K562 treated with DMSO at 1 percent for 24 hours (cell line): ENCODE results near the gene DGKA. TPM values are rescaled to one million over a fixed set of nuclear protein-coding genes. Genes with fewer than 3 reads are reported as not detected.

Experiments used
- total RNA-seq: library from RNA; unstranded; fragments of 300-600 nt; gene quantifications from 2 replicates; pipeline ENCODE4 v1.2.3, GENCODE V29; 2022; ENCODE audit warnings: low read depth; ENCODE audit not compliant: insufficient read depth

The DGKA gene
- total RNA-seq = 12.2 and 12.7 TPM in 2 replicates

DNA sequence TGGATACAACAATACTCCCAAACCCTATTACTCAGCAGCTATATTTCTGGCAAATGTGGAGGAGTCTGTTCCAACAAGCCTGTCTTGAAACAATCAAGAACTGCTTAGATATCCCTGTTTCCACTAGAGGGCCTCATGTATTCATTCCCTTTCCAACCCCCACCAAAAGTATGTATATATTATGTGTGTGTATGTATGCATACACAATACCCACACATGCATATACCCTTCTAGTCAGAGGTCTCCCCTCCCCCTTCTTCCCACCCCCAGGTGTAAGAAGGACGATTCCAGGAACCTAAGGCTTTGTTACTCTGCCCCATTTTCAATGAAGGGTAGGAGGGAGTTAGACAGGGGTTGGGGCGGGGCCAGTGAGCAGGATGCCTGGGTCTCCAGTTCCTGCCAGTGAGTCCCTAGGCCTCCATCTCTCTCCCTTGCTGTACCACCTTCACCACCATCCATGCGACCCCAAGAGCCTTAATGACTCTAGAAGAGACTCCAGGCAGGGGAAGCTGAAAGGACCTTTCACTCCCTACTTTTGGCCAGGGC lies at the start of gene DGKA:
Gene DGKA (plus strand): TSS at position 392 of the 546 bp plus-strand sequence. CDS start 5,342 bp downstream, outside the sequence.

DNA sequence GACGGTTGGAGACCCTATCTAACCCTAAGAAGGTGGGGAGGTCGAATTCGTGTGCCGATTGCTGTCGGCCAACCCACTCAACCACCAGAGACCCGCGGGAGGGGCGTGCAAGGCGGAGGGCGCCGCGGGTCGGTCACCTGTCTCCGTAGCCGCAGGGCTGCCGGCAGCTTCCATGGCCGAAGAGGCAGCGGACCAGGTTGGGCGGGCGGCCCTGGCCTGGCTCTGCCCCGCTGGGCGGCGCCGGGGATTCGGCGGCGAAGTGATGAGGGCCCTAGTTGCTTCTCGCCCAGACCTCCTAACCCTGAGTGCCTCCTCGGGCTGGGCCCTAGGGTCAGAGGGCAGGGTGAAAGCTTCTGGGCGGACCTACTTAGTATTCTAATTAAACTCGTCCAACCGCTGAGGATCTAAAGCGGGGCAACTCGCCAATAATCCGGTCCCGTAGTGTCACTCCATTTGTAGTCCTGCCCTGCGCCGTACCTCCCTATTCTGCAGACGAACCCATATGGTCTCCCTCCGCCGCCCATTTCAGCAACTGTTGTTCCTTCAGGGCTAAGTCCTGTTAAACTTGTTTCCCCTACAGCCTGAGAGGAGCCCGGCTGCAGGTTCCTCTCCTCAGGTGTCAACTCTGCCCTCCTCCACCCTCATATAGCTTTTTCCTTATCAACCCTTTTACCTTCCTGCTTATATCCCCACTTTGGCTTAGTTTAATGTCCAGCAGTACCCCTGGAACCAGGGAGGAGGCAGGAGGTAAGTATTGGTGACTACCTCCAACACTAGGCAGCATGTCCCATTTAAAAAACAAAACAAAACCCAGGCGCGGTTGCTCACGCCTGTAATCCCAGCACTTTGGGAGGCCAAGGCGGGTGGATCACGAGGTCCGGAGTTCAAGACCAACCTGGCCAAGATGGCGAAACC lies 3.1 kb upstream of the DGKA start, which contains the start of gene PYM1:
Gene PYM1 (minus strand): TSS at position 307 of the 915 bp plus-strand sequence. CDS start 133 bp downstream, at position 174.

DNA sequence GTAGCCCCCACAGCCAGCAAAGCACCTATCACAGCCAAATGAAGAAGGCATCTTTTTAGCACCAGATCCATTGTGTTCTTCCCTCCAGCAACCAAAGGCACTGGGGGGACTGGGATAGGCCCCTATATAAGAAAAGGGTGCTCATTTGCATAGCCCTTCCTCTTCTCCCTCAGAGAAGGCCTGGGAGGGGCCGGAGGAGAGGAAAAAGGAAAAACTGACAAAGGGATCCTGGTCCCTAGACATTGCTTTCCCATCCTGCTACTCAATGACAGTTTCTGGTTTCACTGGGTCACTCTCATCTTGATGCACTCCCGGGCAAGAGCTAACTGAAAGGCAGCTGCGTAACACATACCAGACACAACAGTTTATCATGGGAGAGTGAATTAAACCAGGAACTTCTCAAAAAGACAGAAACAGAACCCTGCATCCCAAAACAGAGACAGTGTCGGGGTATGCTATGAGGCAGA lies 35.0 kb downstream of the DGKA start, which contains the start of gene PMEL:
Gene PMEL (minus strand): TSS at position 102 of the 467 bp plus-strand sequence. CDS start 31 bp downstream, at position 71.

DNA sequence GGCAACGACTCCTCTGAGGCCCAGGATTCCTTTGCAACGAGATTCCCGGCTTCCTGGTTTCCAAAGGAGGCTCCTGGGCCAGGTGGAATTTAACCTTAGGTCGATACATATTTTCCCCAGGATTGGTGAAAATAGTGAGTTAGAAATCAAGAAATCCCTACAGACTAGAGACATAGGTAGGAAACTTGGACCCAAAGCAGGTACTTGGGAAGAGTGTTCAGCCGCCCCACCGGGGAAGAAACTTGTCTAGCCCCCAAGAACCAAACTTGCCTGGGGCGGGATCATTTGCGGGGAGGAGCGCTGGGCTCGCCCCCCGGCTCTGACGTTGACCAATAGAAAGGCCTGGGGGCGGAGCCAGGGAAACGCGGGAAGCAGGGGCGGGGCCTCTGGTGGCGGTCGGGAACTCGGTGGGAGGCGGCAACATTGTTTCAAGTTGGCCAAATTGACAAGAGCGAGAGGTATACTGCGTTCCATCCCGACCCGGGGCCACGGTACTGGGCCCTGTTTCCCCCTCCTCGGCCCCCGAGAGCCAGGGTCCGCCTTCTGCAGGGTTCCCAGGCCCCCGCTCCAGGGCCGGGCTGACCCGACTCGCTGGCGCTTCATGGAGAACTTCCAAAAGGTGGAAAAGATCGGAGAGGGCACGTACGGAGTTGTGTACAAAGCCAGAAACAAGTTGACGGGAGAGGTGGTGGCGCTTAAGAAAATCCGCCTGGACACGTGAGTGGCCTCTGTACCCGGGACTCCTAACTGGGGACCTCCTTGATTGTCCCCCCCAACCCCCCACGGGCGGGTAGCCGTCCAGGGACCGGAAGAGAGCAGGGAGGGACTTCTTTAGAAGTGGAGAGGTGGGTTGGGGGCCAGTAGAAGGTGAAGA lies 35.7 kb downstream of the DGKA start, which contains the start of gene CDK2:
Gene CDK2 (plus strand): TSS at position 423 of the 874 bp plus-strand sequence. CDS start 179 bp downstream, at position 602.

DNA sequence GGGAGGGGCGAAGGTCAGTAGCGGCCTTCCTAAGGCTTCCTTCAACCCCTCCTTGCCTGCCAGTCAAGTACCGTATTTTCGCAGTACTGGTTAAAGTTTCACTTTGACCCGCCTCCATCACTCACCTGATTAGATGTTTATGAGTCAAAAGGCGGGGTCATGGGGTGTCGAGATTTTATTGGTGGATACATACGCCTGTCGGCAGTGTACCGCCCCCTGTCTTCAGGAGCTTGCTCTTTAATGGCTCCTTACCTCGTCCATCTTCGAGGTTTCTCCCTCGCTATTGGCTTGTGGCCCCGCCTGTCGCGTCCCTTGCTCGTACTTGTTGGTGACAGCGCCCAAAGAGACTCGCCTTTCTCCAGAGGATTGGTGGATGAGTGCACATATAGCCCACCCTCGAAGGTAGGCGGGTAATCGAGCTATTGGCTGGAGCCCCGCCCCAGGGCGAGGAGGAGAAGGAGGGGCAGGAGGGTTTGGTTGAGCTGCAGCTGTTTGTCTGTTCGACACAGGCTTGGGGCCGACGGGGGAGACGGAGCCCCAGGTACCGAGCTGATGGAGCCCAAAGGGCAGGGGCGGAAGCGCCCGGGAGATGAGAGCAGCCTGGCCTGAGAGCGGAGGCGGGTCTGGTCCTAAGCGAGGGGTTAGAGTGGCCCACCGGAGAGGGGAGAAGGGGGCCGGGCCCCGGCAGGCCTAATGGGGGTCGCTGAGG lies 42.8 kb downstream of the DGKA start, which contains the start of gene RAB5B:
Gene RAB5B (plus strand): TSS at position 480 of the 709 bp plus-strand sequence. CDS start 12,883 bp downstream, outside the sequence.

DNA sequence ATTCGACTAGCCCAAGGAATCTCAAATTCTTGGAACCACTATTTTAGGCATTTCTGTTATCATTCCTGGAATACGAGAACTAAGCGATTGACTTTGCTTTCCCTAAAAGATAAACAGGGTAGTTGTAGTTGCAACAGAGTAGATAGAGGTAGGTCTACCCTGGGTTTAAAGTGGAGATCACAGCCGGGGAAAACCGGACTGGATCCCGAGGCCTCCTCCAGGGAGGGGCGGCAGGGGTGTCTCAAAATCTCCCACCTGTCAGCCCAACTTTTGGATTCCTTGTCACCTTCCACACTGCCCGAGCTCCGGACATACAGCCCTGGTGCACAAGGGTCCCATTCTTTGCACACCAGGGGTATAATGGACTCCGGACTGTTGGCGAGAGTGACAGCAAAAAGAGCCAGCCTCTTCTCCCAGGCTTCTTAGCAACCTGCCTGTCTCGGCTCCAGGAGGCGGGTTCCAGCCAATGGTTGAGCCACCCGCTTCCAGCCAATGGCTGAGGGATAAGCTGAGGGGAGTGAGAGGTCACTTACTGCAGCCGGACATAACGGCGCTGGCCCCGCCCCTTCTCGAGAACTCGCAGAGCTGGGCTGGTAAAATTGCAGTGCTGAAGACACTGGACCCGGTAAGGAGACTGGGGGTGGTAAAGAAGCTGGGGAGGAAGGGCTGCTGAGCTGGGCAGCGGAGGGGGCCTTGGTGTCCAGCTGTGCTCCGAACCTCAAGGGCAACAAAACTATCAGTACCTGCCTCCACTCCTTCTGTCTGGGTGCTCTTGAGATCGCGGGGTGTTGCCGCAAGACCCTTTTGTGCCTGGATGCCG lies 66.0 kb downstream of the DGKA start, which contains the start of gene SUOX:
Gene SUOX (plus strand): TSS at position 562 of the 820 bp plus-strand sequence. CDS start 4,946 bp downstream, outside the sequence.

Other genes with a start within 250 kb of the DGKA start
- 2.1 and 3.6 TPM in 2 replicates for gene ITGA7, start 223.3 kb upstream of the DGKA start, total RNA-seq
- 117 and 124 TPM in 2 replicates for gene BLOC1S1, start 215.1 kb upstream of the DGKA start, total RNA-seq
- gene RDH5, start 210.8 kb upstream of the DGKA start, total RNA-seq = 2.8 and 3.7 TPM in 2 replicates
- 937 and 946 TPM in 2 replicates for gene CD63, start 202.2 kb upstream of the DGKA start, total RNA-seq
- 11.2 and 15.9 TPM in 2 replicates for gene GDF11, start 188.0 kb upstream of the DGKA start, total RNA-seq
- 69.0 and 84.4 TPM in 2 replicates for gene SARNP, start 113.4 kb upstream of the DGKA start, total RNA-seq
- 29.6 and 36.3 TPM in 2 replicates for gene ORMDL2, start 113.1 kb upstream of the DGKA start, total RNA-seq
- gene DNAJC14, start 101.6 kb upstream of the DGKA start, total RNA-seq = 22.0 and 22.8 TPM in 2 replicates
- gene MMP19, start 88.2 kb upstream of the DGKA start, total RNA-seq = 1.0 and 1.6 TPM in 2 replicates
- gene PYM1, start 3.3 kb upstream of the DGKA start, total RNA-seq = 37.1 and 38.3 TPM in 2 replicates
- gene PMEL, start 34.9 kb downstream of the DGKA start, total RNA-seq = 1.4 and 2.7 TPM in 2 replicates
- gene CDK2, start 35.7 kb downstream of the DGKA start, total RNA-seq = 90.4 and 99.9 TPM in 2 replicates
- 33.4 and 45.9 TPM in 2 replicates for gene RAB5B, start 42.9 kb downstream of the DGKA start, total RNA-seq
- 41.6 and 44.3 TPM in 2 replicates for gene SUOX, start 66.1 kb downstream of the DGKA start, total RNA-seq
- 26.2 and 31.1 TPM in 2 replicates for gene IKZF4, start 89.9 kb downstream of the DGKA start, total RNA-seq
- 352 and 367 TPM in 2 replicates for gene RPS26, start 110.8 kb downstream of the DGKA start, total RNA-seq
- 6.3 TPM in 2 replicates for gene ERBB3, start 149.0 kb downstream of the DGKA start, total RNA-seq
- gene PA2G4, start 173.4 kb downstream of the DGKA start, total RNA-seq = 161 and 163 TPM in 2 replicates
- gene RPL41, start 185.5 kb downstream of the DGKA start, total RNA-seq = 3,973 and 4,172 TPM in 2 replicates
- 3.5 and 4.6 TPM in 2 replicates for gene ZC3H10, start 187.1 kb downstream of the DGKA start, total RNA-seq
- 146 and 181 TPM in 2 replicates for gene ESYT1, start 197.1 kb downstream of the DGKA start, total RNA-seq
- gene MYL6B, start 221.4 kb downstream of the DGKA start, total RNA-seq = 42.6 and 50.4 TPM in 2 replicates
- 963 and 965 TPM in 2 replicates for gene MYL6, start 227.2 kb downstream of the DGKA start, total RNA-seq